MM.1S (cell line): ENCODE data around the gene SEMA3C.

Source experiments
- DNase-seq: peaks from one replicate; pipeline ENCODE4 v3.0.0-alpha.2; 2015
- H2AFZ ChIP-seq: fragments of 300-600 bp; sonication (generic); 2 replicates; pipeline ENCODE4 v1.6.0; 2016; ENCODE audit warnings: antibody characterized with exemption, low read length
- H3F3A ChIP-seq: fragments of 300-600 bp; sonication (generic); 2 replicates; pipeline ENCODE4 v1.6.1; 2016; ENCODE audit warnings: mild to moderate bottlenecking, antibody characterized with exemption, low read length, moderate library complexity, mixed read lengths; ENCODE audit not compliant: insufficient read depth
- H3K27ac ChIP-seq: fragments of 300-600 bp; sonication (generic); 2 replicates; pipeline ENCODE4 v1.5.1; 2016; ENCODE audit warnings: mild to moderate bottlenecking, low read length
- H3K27me3 ChIP-seq: fragments of 300-600 bp; sonication (generic); replicated peaks from 2 replicates; pipeline ENCODE4 v1.6.0; 2016; ENCODE audit warnings: low read length; ENCODE audit not compliant: insufficient read depth
- H3K36me3 ChIP-seq: fragments of 300-600 bp; sonication (generic); replicated peaks from 2 replicates; pipeline ENCODE4 v1.6.1; 2016; ENCODE audit warnings: mild to moderate bottlenecking, low read length, mixed read lengths; ENCODE audit not compliant: insufficient read depth
- H3K4me1 ChIP-seq: fragments of 300-600 bp; sonication (generic); 2 replicates; pipeline ENCODE4 v1.6.1; 2016; ENCODE audit warnings: low read length, mixed read lengths
- H3K4me2 ChIP-seq: fragments of 300-600 bp; sonication (generic); 2 replicates; pipeline ENCODE4 v1.6.0; 2016; ENCODE audit warnings: low read depth, low read length
- H3K4me3 ChIP-seq: fragments of 300-600 bp; sonication (generic); 2 replicates; pipeline ENCODE4 v1.5.1; 2016; ENCODE audit warnings: low read length, mixed read lengths
- H3K79me2 ChIP-seq: fragments of 300-600 bp; sonication (generic); 2 replicates; pipeline ENCODE4 v1.6.1; 2016; ENCODE audit warnings: mixed run types, low read length, mixed read lengths
- H3K9ac ChIP-seq: fragments of 300-600 bp; sonication (generic); 2 replicates; pipeline ENCODE4 v1.6.1; 2016; ENCODE audit warnings: low read length, mixed read lengths
- H3K9me2 ChIP-seq: fragments of 300-600 bp; sonication (generic); replicated peaks from 2 replicates; pipeline ENCODE4 v1.6.1; 2016; ENCODE audit warnings: mild to moderate bottlenecking, low read length, mixed read lengths; ENCODE audit not compliant: insufficient read depth
- H3K9me3 ChIP-seq: fragments of 300-600 bp; sonication (generic); replicated peaks from 2 replicates; pipeline ENCODE4 v1.6.1; 2016; ENCODE audit warnings: mild to moderate bottlenecking, low read length, mixed read lengths; ENCODE audit not compliant: insufficient read depth
- H4K20me1 ChIP-seq: fragments of 300-600 bp; sonication (generic); 2 replicates; pipeline ENCODE4 v1.6.1; 2016; ENCODE audit warnings: mild to moderate bottlenecking, low read length, moderate library complexity, mixed read lengths; ENCODE audit not compliant: insufficient read depth
- EZH2 ChIP-seq: fragments of 300-600 bp; sonication (generic); optimal IDR thresholded peaks from 2 replicates; pipeline ENCODE3; 2017; ENCODE audit warnings: low read depth, mild to moderate bottlenecking, antibody characterized with exemption, low read length, mixed read lengths
- EZH2phosphoT487 ChIP-seq: fragments of 300-600 bp; sonication (generic); IDR thresholded peaks from 2 replicates; pipeline ENCODE4 v1.6.1; 2018; ENCODE audit warnings: antibody characterized with exemption, low read length
- TF ChIP-seq, protein P1 (sequence below): fragments of 300-600 bp; sonication (generic); IDR thresholded peaks from 2 replicates; pipeline ENCODE4 v1.5.1; 2016; ENCODE audit warnings: antibody characterized with exemption, low read length, mixed read lengths

The SEMA3C gene

DNA sequence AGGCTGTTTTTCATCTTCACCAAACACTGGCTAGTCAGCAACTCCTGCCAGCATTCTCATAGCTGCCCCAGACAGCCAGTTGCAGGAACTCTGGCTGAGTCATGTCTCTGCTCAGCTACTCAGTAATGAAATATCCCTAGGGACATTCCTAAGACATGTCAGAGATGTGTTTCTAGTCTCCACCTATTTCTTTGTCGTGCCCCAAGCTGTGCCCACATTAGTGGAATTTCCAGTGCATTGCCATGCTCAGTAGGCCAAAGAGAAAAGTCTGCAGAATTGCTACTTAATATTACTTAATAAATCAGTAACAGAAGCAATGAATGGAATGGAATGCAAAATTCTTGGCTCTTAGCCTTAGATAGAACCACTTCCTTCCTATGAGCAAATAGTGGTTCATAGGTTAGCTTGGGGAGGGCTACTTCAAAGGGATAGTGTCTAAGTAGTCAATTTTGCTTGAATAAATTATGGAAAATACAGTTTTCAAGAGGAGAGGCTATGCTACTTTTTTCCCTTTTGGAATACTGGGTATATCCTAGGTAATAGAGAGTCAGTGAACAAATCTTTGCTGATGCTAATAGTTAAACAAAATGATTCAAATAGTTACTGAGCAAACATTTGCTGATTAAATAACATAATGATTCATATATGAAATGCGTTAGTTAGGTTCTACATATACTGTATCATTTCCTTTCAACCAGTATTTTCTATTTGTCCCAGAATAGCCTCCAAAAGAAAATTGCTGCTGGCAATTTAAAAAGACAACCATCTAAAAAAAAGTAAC is 23.6 kb upstream of the SEMA3C start:
- Histone ChIP-seq H3K4me2 (no peak overlapping the region), H3F3A (no peaks in the 10 kb centered on the region), H3K4me1 (no peaks in the 10 kb centered on the region), H2AFZ (no peak overlapping the region), H3K9me3 (no peaks in the 10 kb centered on the region), H3K27me3 (no peaks in the 10 kb centered on the region), H3K36me3 (no peaks in the 10 kb centered on the region), H3K4me3 (no peak overlapping the region), H3K9me2 (no peaks in the 10 kb centered on the region), H3K9ac (no peak overlapping the region), H4K20me1 (no peaks in the 10 kb centered on the region), H3K79me2 (no peaks in the 10 kb centered on the region), H3K27ac (no peak overlapping the region)
- DNase-seq, result peak; percentile 56
- TF ChIP-seq EZH2, result no peak
- no peak for TF ChIP-seq EZH2phosphoT487
- TF ChIP-seq, protein P1, sequence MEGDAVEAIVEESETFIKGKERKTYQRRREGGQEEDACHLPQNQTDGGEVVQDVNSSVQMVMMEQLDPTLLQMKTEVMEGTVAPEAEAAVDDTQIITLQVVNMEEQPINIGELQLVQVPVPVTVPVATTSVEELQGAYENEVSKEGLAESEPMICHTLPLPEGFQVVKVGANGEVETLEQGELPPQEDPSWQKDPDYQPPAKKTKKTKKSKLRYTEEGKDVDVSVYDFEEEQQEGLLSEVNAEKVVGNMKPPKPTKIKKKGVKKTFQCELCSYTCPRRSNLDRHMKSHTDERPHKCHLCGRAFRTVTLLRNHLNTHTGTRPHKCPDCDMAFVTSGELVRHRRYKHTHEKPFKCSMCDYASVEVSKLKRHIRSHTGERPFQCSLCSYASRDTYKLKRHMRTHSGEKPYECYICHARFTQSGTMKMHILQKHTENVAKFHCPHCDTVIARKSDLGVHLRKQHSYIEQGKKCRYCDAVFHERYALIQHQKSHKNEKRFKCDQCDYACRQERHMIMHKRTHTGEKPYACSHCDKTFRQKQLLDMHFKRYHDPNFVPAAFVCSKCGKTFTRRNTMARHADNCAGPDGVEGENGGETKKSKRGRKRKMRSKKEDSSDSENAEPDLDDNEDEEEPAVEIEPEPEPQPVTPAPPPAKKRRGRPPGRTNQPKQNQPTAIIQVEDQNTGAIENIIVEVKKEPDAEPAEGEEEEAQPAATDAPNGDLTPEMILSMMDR, result no peak

DNA sequence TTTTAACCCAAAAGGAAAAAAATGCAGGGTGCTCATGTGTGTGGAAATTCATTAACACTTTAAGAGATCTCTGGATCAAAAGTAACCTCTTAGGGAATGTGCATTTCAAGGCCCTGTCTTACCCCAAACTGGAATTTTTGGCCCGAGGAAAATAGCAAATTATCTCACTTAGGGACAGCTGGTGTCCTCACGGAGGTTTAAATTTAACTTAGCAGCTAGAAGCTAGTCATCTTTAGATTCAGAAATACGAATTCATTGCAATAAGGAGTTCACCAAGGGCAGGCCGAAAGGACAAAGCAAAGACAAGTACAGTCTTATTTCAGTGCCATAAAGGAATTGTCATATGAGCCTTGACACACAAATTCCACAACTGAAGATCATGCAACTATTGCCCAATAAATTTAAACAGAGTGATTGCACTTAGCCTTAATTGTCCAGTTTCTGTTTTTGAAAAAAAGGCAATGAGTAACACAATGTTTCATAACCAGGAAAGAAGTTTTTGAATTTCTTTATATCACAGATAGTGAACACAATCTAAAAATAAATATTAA is 22.4 kb upstream of the SEMA3C start:
- H2AFZ ChIP-seq, result no peak overlapping the region

DNA sequence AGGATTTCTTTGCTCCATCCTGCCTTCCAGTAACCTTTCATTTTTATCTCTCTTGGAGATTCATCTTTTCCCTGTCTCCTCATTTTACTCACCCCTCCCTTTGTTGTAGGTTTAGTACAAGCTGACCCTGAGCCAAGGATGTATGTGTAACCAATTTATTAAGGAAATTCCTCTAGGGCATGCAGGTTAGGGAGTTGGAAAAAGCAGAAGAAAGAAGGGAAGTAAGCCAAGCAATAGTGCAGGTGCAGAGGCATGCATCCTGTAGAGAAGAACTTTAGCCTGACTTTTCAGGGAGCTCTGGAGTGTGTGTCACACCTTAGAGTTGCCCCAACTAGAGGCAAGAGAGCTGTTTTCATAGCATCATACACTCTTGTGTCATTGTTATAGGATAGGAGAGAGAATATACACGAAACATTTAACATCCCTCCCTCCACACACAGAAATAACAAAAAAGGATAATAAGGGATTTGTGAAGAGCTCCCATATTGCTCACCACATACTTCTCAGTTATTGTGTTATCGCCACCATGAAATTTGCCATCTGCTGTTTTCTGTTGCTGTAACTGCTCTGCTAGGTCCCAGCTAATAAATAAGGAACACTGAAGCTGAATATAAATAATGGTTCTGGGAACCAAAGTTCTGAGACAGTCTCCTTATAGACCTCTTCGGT is 21.8 kb upstream of the SEMA3C start:
- H3K4me3 ChIP-seq, result no peak overlapping the region
- no peak for DNase-seq
- TF ChIP-seq EZH2 (no peak), EZH2phosphoT487 (no peak)
- TF ChIP-seq, protein P1, result no peak
- H4K20me1 ChIP-seq, result no peaks in the 10 kb centered on the region
- H3K9ac ChIP-seq, result no peak overlapping the region
- no peaks in the 10 kb centered on the region for H3K79me2 ChIP-seq
- H3K9me3 ChIP-seq, result no peaks in the 10 kb centered on the region
- H2AFZ ChIP-seq, result no peak overlapping the region
- no peak overlapping the region for H3K27ac ChIP-seq
- H3K9me2 ChIP-seq, result no peaks in the 10 kb centered on the region
- H3K36me3 ChIP-seq, result no peaks in the 10 kb centered on the region
- no peaks in the 10 kb centered on the region for H3K4me1 ChIP-seq
- no peaks in the 10 kb centered on the region for H3F3A ChIP-seq
- H3K4me2 ChIP-seq, result no peak overlapping the region
- no peaks in the 10 kb centered on the region for H3K27me3 ChIP-seq

More for the DNA sequence above, 22.4 kb upstream of the SEMA3C start:
- Histone ChIP-seq H3K27me3 (no peaks in the 10 kb centered on the region), H3K27ac (no peak overlapping the region), H4K20me1 (no peaks in the 10 kb centered on the region), H3K9ac (no peak overlapping the region), H3K9me3 (no peaks in the 10 kb centered on the region), H3K4me2 (no peak overlapping the region), H3K36me3 (no peaks in the 10 kb centered on the region), H3F3A (no peaks in the 10 kb centered on the region), H3K9me2 (no peaks in the 10 kb centered on the region), H3K4me1 (no peaks in the 10 kb centered on the region), H3K4me3 (no peak overlapping the region), H3K79me2 (no peaks in the 10 kb centered on the region)
- no peak for TF ChIP-seq EZH2phosphoT487
- TF ChIP-seq, protein P1, result no peak
- no peak for TF ChIP-seq EZH2
- DNase-seq, result no peak
